ENCODE measurements around the gene SCAMP2. TPM values are rescaled to one million over a fixed set of nuclear protein-coding genes. Genes with fewer than 3 reads are reported as not detected.

The SCAMP2 gene
- total RNA-seq, 1 donor from 2014 or later, result 90.8 TPM

- Histone ChIP-seq H3K4me1 (no peaks in the 10 kb centered on the region), H3K4me3 (no peak overlapping the region), H3K27ac (no peak overlapping the region), H3K27me3 (no peaks in the 10 kb centered on the region), H3K9me3 (no peaks in the 10 kb centered on the region), H3K36me3 (no peaks in the 10 kb centered on the region)
- intact Hi-C loops (cut with DNase I), result no loop called here
- no peak for DNase-seq (ENCODE audit: low spot score in 2 of 2)
- no peak for TF ChIP-seq CTCF (IDR thresholded peaks at IDR 0.05)
Measured at GRCh38 chr15:74815961-74816360, 57.2 kb downstream of the SCAMP2 start.

- DNase-seq (ENCODE audit: low spot score in 2 of 2), result no peak
- H3K27ac ChIP-seq, result no peak overlapping the region
Measured at GRCh38 chr15:74815121-74815934, 57.8 kb downstream of the SCAMP2 start.

GRCh38 chr15:74812533-74812932, 60.6 kb downstream of the SCAMP2 start, which contains the start of gene LMAN1L:
TSS of gene LMAN1L (plus strand) at chr15:74812835. CDS start at chr15:74812855, 20 bp downstream.
- TF ChIP-seq CTCF (IDR thresholded peaks at IDR 0.05), result no peak
- Histone ChIP-seq H3K27me3 (no peaks in the 10 kb centered on the region), H3K36me3 (no peaks in the 10 kb centered on the region), H3K4me1 (no peaks in the 10 kb centered on the region), H3K9me3 (no peaks in the 10 kb centered on the region), H3K4me3 (no peak within 1 kb of the TSS), H3K27ac (no peak within 1 kb of the TSS)
- intact Hi-C loops (cut with DNase I), result no loop called here
- DNase-seq (ENCODE audit: low spot score in 2 of 2), result no peak

More at GRCh38 chr15:74815121-74815934, 57.8 kb downstream of the SCAMP2 start:
- H3K4me3 ChIP-seq, result no peak overlapping the region
- no peaks in the 10 kb centered on the region for H3K36me3 ChIP-seq
- no peaks in the 10 kb centered on the region for H3K27me3 ChIP-seq
- no peaks in the 10 kb centered on the region for H3K9me3 ChIP-seq
- H3K4me1 ChIP-seq, result no peaks in the 10 kb centered on the region
- no peak for TF ChIP-seq CTCF (IDR thresholded peaks at IDR 0.05)
- intact Hi-C loops (cut with DNase I), result no loop called here

- Histone ChIP-seq H3K27ac (no peak overlapping the region), H3K27me3 (no peaks in the 10 kb centered on the region), H3K36me3 (no peaks in the 10 kb centered on the region), H3K9me3 (no peaks in the 10 kb centered on the region), H3K4me3 (no peak overlapping the region), H3K4me1 (no peaks in the 10 kb centered on the region)
- TF ChIP-seq CTCF (IDR thresholded peaks at IDR 0.05), result no peak
- intact Hi-C loops (cut with DNase I), result no loop called here
- DNase-seq (ENCODE audit: low spot score in 2 of 2), result no peak
Measured at GRCh38 chr15:74809956-74810355, 63.2 kb downstream of the SCAMP2 start.

- intact Hi-C loops (cut with DNase I), result no loop called here
- H3K9me3 ChIP-seq, result no peaks in the 10 kb centered on the region
- H3K27me3 ChIP-seq, result no peaks in the 10 kb centered on the region
- no peak for TF ChIP-seq CTCF (IDR thresholded peaks at IDR 0.05)
- no peaks in the 10 kb centered on the region for H3K36me3 ChIP-seq
- H3K27ac ChIP-seq, result no peak overlapping the region
- no peak for DNase-seq (ENCODE audit: low spot score in 2 of 2)
- no peak overlapping the region for H3K4me3 ChIP-seq
- H3K4me1 ChIP-seq, result no peaks in the 10 kb centered on the region
Measured at GRCh38 chr15:74809242-74809641, 63.9 kb downstream of the SCAMP2 start.
